Heart left ventricle (tissue), 16 donors: ENCODE data around the gene KNG1. TPM values are rescaled to one million over a fixed set of nuclear protein-coding genes. Genes with fewer than 3 reads are reported as not detected.

Source experiments
- ATAC-seq, 4 donors: fragments of 200-7000 bp; cut with Tn5 transposase; one replicate each; pipeline ENCODE4 v1.9.1; 2020 to 2022; ENCODE audit warnings: moderate library complexity in 4 of 4, mild to moderate bottlenecking in 3 of 4, moderate number of reproducible peaks in 1 of 4
- DNase-seq, 5 donors: peaks; one replicate each; pipeline ENCODE4 v3.0.0-alpha.2; 2020
- H3K27ac ChIP-seq, 12 donors: fragments of 200-600 bp; sonication (generic) in 4 of 12; one replicate each; pipeline versions ENCODE4 v1.5.0 to v1.8.0; 2016 to 2022; ENCODE audit warnings: mild to moderate bottlenecking in 2 of 12
- H3K27me3 ChIP-seq, 9 donors: fragments of 200-600 bp; sonication (generic) in 2 of 9; one replicate each; pipeline versions ENCODE4 v1.5.1 to v1.8.0; 2016 to 2022; ENCODE audit warnings: mild to moderate bottlenecking in 3 of 9
- H3K36me3 ChIP-seq, 9 donors: fragments of 200-600 bp; sonication (generic) in 2 of 9; one replicate each; pipeline versions ENCODE4 v1.5.0 to v1.8.0; 2018 to 2022; ENCODE audit warnings: mild to moderate bottlenecking in 2 of 9
- H3K4me1 ChIP-seq, 12 donors: fragments of 200-600 bp; sonication (generic) in 4 of 12; one replicate each; pipeline versions ENCODE4 v1.5.0 to v1.8.0; 2016 to 2022; ENCODE audit warnings: mild to moderate bottlenecking in 3 of 12
- H3K4me3 ChIP-seq, 12 donors: fragments of 200-600 bp; sonication (generic) in 4 of 12; one replicate each; pipeline versions ENCODE4 v1.5.0 to v1.8.0; 2017 to 2022; ENCODE audit warnings: mild to moderate bottlenecking in 9 of 12, moderate library complexity in 4 of 12
- H3K9me3 ChIP-seq, 12 donors: fragments of 200-600 bp; sonication (generic) in 4 of 12; one replicate each; pipeline versions ENCODE4 v1.5.0 to v1.8.0; 2016 to 2022; ENCODE audit warnings: mild to moderate bottlenecking in 1 of 12
- CTCF ChIP-seq, 12 donors: fragments of 200-600 bp; sonication (generic) in 4 of 12; IDR thresholded peaks; one replicate each; pipeline versions ENCODE4 v1.5.0 to v1.8.0; 2018 to 2022; ENCODE audit warnings: antibody characterized with exemption in 12 of 12, mild to moderate bottlenecking in 5 of 12
- POLR2A ChIP-seq, 2 donors: fragments of 450-650 bp; IDR thresholded peaks; one replicate each; pipeline ENCODE4 v1.6.1; 2017; ENCODE audit warnings: antibody characterized with exemption in 2 of 2, mild to moderate bottlenecking in 2 of 2, moderate library complexity in 2 of 2
- WGBS, 4 donors: extraction: QIAGEN DNeasy Blood & Tissue Kit in 2 of 4; methylation state at CpG; one replicate each; pipeline versions ENCODE4 v1.1.5 to v1.1.7; 2013 to 2018; 5-methylcytosine and 5-hydroxymethylcytosine counted together
- intact Hi-C, 10 donors: fragments of 100-400 bp; cut with DNase I; formaldehyde crosslinking; loops; one replicate each; pipeline versions ENCODE4 v1.11.1 to v1.14.2; 2022
- microRNA counts, 2 donors: library from miRNA; unstranded; fragments of <30 nt; microRNA quantifications; one replicate each; lab custom pipeline; 2016
- microRNA-seq, 4 donors: library from miRNA; unstranded; fragments of <30 nt; microRNA quantifications; one replicate each; pipeline versions ENCODE4 to v1.2.0, GENCODE V29; 2017 to 2020
- polyA plus RNA-seq, 2 donors: library from polyadenylated mRNA; stranded (reverse); fragments of 200-250 nt; gene quantifications; one replicate each; pipeline ENCODE4 v1.2.3, GENCODE V29; 2013
- total RNA-seq, 9 donors: library from RNA; depleted of rRNA in 2 of 9; stranded (reverse); fragments of >200 nt in 2 of 9; fragmentation: NEBNext Ultra II Directional in 3 of 9; extraction: Animal tissue kit (Norgen Biotek cat#: 25700) in 3 of 9; gene quantifications; one replicate each; pipeline versions ENCODE4 v1.1.0 to v1.2.4, GENCODE V29; 2016 to 2023
- donor health status: ischemic (EF 13 %, LVEDD 7.1; RV severe dilation, severe dysfunction).
- donor health status: healthy with polysubstance abuse.
- donor health status: DM: no; HTN: yes; CAD: no.
- donor health status: DM: no; HTN: no; CAD: no.
- donor health status: ischemic (EF 25% LVEDD 6.9; RV normal size, moderate dysfunction).
- donor health status: ischemic (EF 25% LVEDD 5.7; RV mildly dilated, moderate dysfunction).
- donor health status: healthy.
- donor health status: DM: yes; HTN: yes; CAD: no.
- donor health status: ischemic (EF 35%, LVEDD 5.7; RV mildly dilated, moderate dysfunction).
- donor health status: nonischemic (EF 11% LVEDD 7.7; RV severe dilation, severe dysfunction).
- donor health status: DM: yes; HTN: yes; CAD: no.
- donor health status: PGD.
- donor health status: ischemic (EF 29% LVEDD 5.4; RV normal size, mild dysfunction).
- donor health status: nonischemic (EF 23%, LVEDD 6.1; RV moderate dilation, normal function).

KNG1 gene
- total and polyA plus RNA-seq, 11 donors = 0.11 to 1.0 (median 0.21) TPM; not detected in 5

DNA sequence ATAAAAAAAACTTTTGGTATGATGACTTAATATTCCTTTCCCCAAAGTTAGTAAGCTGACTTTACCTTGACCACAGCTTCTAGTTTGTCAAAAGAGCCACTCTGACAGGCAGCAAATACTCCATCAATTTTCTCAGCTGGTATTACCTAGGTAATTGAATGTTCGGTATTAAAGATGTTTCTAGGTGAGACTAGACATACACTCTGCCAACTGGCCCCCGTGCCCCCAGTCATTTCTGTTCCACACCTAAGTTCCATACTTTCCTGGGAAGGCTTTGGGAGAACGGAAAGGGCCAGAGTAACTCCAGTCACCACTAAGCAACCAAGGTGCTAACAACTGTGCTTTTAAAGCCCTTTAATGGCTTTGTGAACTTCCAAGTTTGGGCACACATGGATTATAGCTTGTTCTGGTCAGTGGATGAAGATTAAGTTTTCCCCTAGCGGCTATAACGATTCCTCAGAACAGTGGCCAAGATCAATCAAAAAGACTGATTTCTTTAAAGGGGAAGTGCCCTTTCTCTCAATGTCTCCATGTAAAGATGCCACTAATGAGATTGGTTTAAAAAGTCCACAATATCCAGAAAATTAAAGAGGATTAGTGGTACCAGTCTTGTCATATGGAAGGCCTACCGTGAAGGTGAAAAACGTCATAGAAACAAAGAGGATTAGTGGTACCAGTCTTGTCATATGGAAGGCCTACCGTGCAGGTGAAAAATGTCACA lies 73.3 kb downstream of the KNG1 start:
- Histone ChIP-seq H3K27me3 (no peaks in the 10 kb centered on the region), H3K4me1 (peaks cover 4 to 45% (median 32%) of the 10 kb centered on the region in 12 donors), H3K36me3 (peaks cover 0 to 97% (median 89%) of the 10 kb centered on the region in 9 donors), H3K9me3 (no peaks in the 10 kb centered on the region), H3K27ac (no peak overlapping the region), H3K4me3 (no peak overlapping the region)
- TF ChIP-seq CTCF (IDR thresholded peaks at IDR 0.05) = no peak
- no peak for TF ChIP-seq POLR2A (IDR thresholded peaks at IDR 0.05)
- ATAC-seq (peak in 3 of 4 donors; percentile 16 to 44 (median 33)), DNase-seq (no peak)
- WGBS, 4 donors = 72 to 77% (median 75%) methylated on average over 8 of the region's 8 CpGs
- intact Hi-C loops = no loop called here

MicroRNAs encoded within 50 kb of the gene (microRNA counts, 767-probe panel; counts per million panel counts)
- microRNA hsa-miR-1248 (lab: Ali Mortazavi, UCI) = 1,472 to 1,593 counts per million in 2 donors

Small RNA genes within 50 kb of the gene (microRNA-seq; reads per million reads assigned to microRNA genes)
- gene MIR1248 = 0.60 to 5.4 (median 2.7) reads per million in 4 donors

Other genes starting within 250 kb of the KNG1 start
- 1 to 10 TPM in 2 of 9 donors, under 1 TPM in 6, not detected in 1; 0.18 to 1.6 (median 0.76) TPM for gene CRYGS, start 173.0 kb upstream of the KNG1 start, total RNA-seq
- gene CRYGS, start 173.0 kb upstream of the KNG1 start, polyA plus RNA-seq = 1 to 10 TPM in 1 of 2 donors, under 1 TPM in 1; 0.32 to 2.7 TPM
- gene TBCCD1, start 150.0 kb upstream of the KNG1 start, total RNA-seq = 1 to 10 TPM; 6.2 to 9.8 (median 7.6) TPM
- 10 to 100 TPM in 1 of 2 donors, 1 to 10 TPM in 1; 2.9 to 10.3 TPM for gene TBCCD1, start 150.0 kb upstream of the KNG1 start, polyA plus RNA-seq
- 10 to 100 TPM; 17.3 to 37.7 (median 25.2) TPM for gene DNAJB11, start 146.6 kb upstream of the KNG1 start, total RNA-seq
- 100 to 1,000 TPM in 1 of 2 donors, 10 to 100 TPM in 1; 33.7 to 151 TPM for gene DNAJB11, start 146.6 kb upstream of the KNG1 start, polyA plus RNA-seq
- gene AHSG, start 104.3 kb upstream of the KNG1 start, total RNA-seq = not detected
- gene AHSG, start 104.3 kb upstream of the KNG1 start, polyA plus RNA-seq = under 1 TPM in 1 of 2 donors, not detected in 1; 0.06 TPM
- under 1 TPM in 1 of 9 donors, not detected in 8; 0.14 TPM for gene FETUB, start 77.0 kb upstream of the KNG1 start, total RNA-seq
- not detected for gene FETUB, start 77.0 kb upstream of the KNG1 start, polyA plus RNA-seq
- gene HRG, start 51.3 kb upstream of the KNG1 start, total RNA-seq = not detected
- under 1 TPM in 1 of 2 donors, not detected in 1; 0.04 TPM for gene HRG, start 51.3 kb upstream of the KNG1 start, polyA plus RNA-seq
- 100 to 1,000 TPM; 291 to 496 (median 375) TPM for gene EIF4A2, start 66.2 kb downstream of the KNG1 start, total RNA-seq
- 100 to 1,000 TPM; 255 to 330 TPM for gene EIF4A2, start 66.2 kb downstream of the KNG1 start, polyA plus RNA-seq
- gene RFC4, start 89.1 kb downstream of the KNG1 start, total RNA-seq = 1 to 10 TPM; 4.6 to 9.8 (median 7.9) TPM
- 10 to 100 TPM in 1 of 2 donors, 1 to 10 TPM in 1; 7.2 to 21.0 TPM for gene RFC4, start 89.1 kb downstream of the KNG1 start, polyA plus RNA-seq
- 100 to 1,000 TPM in 1 of 9 donors, 10 to 100 TPM in 2, 1 to 10 TPM in 4, under 1 TPM in 2; 0.12 to 113 (median 1.8) TPM for gene ADIPOQ, start 125.4 kb downstream of the KNG1 start, total RNA-seq
- 10 to 100 TPM in 1 of 2 donors, 1 to 10 TPM in 1; 1.1 to 19.6 TPM for gene ADIPOQ, start 125.4 kb downstream of the KNG1 start, polyA plus RNA-seq
- 100 to 1,000 TPM in 1 of 9 donors, 10 to 100 TPM in 8; 56.2 to 120 (median 72.5) TPM for gene ST6GAL1, start 213.2 kb downstream of the KNG1 start, total RNA-seq
- gene ST6GAL1, start 213.2 kb downstream of the KNG1 start, polyA plus RNA-seq = 10 to 100 TPM; 19.4 to 69.9 TPM